Choroid plexus epithelial cell (primary cell): ENCODE results near the gene ZG16B.

Experiments
- DNase-seq: peaks from one replicate; pipeline ENCODE4 v3.0.0-alpha.2; 2010; ENCODE audit warnings: low read depth
- H3K4me3 ChIP-seq: 2 replicates; pipeline ENCODE4 v1.5.1; 2011; ENCODE audit warnings: low read depth, mild to moderate bottlenecking, control low read depth, low read length, moderate library complexity
- TF ChIP-seq, protein P1 (sequence below): conservative IDR thresholded peaks from 2 replicates; pipeline ENCODE4 v1.5.1; 2011; ENCODE audit warnings: low read depth, mild to moderate bottlenecking, control low read depth, inconsistent platforms, low read length, moderate library complexity

Gene ZG16B

DNA sequence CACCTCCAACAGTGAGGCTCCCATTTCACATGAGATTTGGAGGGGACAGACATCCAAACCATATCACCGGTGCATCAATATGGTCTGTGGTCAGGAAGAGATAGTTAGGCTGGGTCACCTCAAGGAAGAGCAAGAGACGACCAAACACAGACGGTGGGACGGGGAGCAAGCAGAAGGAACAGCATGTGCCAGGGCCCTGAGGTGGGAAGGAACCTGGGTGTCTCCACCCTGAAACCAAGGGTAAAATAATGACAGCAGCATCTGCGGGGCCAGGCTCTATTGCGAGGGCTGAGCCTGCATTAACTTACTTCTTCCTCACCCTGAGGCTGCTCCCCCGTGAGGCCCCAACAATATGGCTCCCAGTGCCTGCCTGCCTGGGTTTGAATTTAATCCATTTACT, 21.9 kb upstream of the ZG16B start:
- no peak for DNase-seq

DNA sequence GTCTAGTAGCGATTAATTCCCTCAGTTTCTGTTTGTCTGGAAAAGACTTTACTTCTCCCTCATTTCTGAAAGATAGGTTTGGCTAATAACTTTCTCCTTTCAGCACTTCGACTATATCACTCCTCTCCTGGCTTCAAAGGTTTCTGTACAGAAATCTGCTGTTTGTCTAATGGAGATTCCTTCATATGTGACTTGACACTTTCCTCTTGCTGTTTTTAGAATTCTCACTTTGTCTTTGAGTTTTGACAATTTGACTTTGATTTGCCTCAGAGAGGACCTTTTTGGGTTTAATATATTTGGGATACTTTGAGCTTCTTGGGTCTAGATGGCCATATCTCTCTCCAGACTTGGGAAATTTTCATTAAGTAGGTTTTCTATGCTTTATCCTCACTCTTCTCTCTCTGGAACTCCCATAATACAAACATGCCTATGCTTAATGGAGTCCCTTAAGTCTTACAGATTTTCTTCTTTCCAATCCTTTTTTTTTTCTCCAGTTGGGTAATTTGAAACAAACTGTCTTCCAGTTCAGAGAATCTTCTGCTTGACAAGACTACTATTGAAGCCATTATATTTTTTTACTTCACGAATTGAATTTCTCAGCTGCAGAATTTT, 20.8 kb upstream of the ZG16B start:
- H3K4me3 ChIP-seq = no peak overlapping the region
- TF ChIP-seq, protein P1, sequence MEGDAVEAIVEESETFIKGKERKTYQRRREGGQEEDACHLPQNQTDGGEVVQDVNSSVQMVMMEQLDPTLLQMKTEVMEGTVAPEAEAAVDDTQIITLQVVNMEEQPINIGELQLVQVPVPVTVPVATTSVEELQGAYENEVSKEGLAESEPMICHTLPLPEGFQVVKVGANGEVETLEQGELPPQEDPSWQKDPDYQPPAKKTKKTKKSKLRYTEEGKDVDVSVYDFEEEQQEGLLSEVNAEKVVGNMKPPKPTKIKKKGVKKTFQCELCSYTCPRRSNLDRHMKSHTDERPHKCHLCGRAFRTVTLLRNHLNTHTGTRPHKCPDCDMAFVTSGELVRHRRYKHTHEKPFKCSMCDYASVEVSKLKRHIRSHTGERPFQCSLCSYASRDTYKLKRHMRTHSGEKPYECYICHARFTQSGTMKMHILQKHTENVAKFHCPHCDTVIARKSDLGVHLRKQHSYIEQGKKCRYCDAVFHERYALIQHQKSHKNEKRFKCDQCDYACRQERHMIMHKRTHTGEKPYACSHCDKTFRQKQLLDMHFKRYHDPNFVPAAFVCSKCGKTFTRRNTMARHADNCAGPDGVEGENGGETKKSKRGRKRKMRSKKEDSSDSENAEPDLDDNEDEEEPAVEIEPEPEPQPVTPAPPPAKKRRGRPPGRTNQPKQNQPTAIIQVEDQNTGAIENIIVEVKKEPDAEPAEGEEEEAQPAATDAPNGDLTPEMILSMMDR = no peak
- DNase-seq = no peak

More for the DNA sequence above, 21.9 kb upstream of the ZG16B start:
- H3K4me3 ChIP-seq = no peak overlapping the region
- TF ChIP-seq, protein P1 = no peak

DNA sequence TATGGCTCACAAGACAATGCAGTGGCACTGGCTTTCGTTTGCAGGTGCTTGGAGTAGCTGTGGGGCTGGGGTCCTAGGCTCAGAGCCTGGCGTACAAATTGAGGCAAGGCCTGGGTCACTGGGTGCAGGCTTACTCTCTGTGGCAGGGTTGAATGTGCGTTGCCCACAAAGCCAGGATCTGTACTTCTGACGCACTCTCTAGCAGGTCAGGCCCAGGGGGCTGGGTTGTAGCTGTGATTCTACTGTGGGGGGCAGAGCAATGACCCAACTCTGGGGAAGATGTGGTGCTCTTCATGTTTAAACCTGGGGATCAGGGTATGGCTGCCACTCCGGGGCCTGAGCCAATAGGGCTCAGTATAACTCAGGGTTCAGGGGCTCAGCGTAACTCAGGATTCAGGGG, 19.5 kb upstream of the ZG16B start:
- no peak overlapping the region for H3K4me3 ChIP-seq
- TF ChIP-seq, protein P1 = no peak
- DNase-seq = no peak

DNA sequence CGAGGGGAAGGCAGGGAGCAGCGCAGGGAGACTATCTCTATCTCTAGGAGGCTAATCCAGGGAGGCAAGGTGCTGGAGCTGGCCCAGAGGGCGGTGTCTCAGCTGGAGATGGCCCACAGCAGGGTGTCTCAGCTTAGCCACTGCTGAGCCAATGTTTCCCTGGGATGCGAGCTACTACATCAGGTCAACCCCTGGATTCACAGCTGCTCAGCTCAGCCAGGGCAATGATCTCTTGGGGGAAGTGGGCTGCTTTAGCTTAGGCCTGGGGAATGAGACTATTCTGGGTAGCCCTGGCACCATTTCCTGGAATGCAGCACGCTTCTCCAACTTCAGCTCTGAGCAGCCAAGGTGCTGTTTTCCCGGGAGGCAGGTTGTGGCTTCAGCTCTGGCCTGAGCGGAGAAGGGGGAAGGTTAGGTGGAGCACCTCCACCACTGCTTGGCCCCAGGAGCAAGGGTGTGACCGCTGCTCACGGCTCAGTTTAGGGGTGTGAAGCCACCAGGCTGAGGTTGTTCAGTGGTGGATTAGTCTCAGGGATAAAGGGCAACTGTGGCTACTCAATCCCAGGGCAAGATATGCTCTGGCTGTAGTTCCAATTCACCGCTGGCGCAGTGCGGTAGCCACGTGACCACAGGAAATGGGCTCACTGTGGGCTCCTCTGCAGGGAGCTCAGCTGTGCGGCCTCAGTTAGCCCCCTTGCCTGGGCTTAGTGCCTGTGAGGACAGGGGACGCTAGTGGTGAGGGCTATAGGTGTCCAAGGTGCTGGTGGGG, 18.2 kb upstream of the ZG16B start:
- DNase-seq = peak; percentile 13
- H3K4me3 ChIP-seq = no peak overlapping the region
- TF ChIP-seq, protein P1 = no peak

DNA sequence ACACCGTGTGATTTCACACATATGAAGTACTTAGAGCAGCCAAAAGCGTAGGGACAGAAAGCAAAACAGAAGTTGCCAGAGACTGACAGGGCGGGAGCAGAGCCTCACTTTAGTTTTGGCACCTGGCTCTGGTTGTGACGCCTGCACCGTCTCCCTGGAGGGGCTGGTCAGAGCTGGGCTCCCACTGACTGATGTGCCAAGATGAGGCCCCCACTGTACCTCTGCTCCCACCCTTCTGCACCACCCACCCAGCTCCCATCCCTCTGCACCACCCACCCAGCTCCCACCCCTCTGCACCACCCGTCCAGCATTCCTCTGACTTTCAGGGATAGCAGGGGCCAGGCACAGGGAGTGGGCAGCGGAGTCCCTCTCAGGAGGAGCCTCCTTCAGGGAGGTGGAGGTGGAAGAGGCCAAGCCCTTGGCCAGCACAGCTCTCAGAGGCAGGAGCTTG, 16.3 kb upstream of the ZG16B start:
- no peak for DNase-seq
- TF ChIP-seq, protein P1 = no peak
- no peak overlapping the region for H3K4me3 ChIP-seq

DNA sequence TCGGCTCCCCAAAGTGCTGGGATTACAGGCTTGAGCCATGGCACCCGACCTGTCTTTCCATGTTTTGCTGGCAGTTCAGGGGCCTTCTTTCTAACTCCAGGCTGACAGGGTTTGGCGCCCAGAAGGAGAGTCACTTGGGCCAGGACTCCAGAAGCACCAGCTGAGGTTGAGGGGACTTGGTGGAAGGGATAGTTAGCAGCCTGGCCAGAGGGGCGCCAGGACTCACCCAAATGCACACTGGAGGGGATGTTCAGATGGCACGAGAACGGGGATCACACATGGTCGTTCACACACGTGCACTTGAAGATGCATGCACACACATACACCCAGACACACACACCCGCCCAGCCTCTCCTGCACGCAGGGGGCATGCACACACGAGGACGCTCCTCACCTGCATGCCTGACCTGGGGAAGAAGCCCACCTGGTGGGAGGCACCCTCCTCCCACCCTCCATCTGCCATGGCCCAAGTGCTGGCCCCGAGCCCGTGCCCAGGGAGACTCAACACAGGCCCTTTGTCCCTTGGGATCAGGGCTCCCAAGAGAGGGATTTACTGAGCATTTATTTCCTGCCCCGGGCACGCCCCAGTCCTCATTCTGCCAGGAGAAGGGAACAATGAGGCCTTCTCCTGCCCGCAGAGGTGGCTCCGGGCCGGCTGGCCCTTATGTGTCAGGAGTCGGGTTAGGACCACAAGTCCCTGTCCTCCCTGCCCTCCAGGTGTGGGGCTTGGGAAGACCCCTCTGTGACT, 15.4 kb upstream of the ZG16B start:
- DNase-seq = no peak
- no peak overlapping the region for H3K4me3 ChIP-seq
- TF ChIP-seq, protein P1 = no peak
